GM19099 (cell line): ENCODE measurements around the gene ZPBP2.

Experiments used
- POLR2A ChIP-seq: IDR thresholded peaks from 3 replicates; pipeline ENCODE4 v1.6.1; 2011; ENCODE audit warnings: low read depth; ENCODE audit not compliant: insufficient read length; ENCODE audit errors: extremely low read depth

ZPBP2 gene

GRCh38 chr17:39923230-39923629 lies 55.2 kb downstream of the ZPBP2 start:
- no peak for TF ChIP-seq POLR2A

- no peak for TF ChIP-seq POLR2A
Measured at GRCh38 chr17:39923836-39924690, 56.1 kb downstream of the ZPBP2 start.

- no peak for TF ChIP-seq POLR2A
Measured at GRCh38 chr17:39924691-39925055, 56.7 kb downstream of the ZPBP2 start.

- TF ChIP-seq POLR2A = no peak
Measured at GRCh38 chr17:39925282-39926134, 57.5 kb downstream of the ZPBP2 start.

GRCh38 chr17:39926135-39926587 lies 58.2 kb downstream of the ZPBP2 start:
- no peak for TF ChIP-seq POLR2A

GRCh38 chr17:39926588-39927100 lies 58.6 kb downstream of the ZPBP2 start:
- TF ChIP-seq POLR2A = peak; percentile 61
